ENCODE measurements around the gene PLP2.

PLP2 gene

GRCh38 chrX:49186125-49187027 lies 14.7 kb downstream of the PLP2 start, which contains the start of gene PRICKLE3:
Gene PRICKLE3, minus strand, starts transcription at chrX:49186373. Its CDS starts 76 bp downstream, at chrX:49186297.
- DNase-seq (ENCODE audit: low read depth), result peak; percentile 68

GRCh38 chrX:49187028-49187394 lies 15.3 kb downstream of the PLP2 start:
- DNase-seq (ENCODE audit: low read depth), result no peak

- DNase-seq (ENCODE audit: low read depth), result no peak
These were observed 15.8 kb downstream of the PLP2 start for GRCh38 chrX:49187526-49187925.

- DNase-seq (ENCODE audit: low read depth), result no peak
These were observed 16.9 kb downstream of the PLP2 start for GRCh38 chrX:49188468-49189076.

GRCh38 chrX:49189606-49190005 lies 17.9 kb downstream of the PLP2 start:
- DNase-seq (ENCODE audit: low read depth), result no peak

- DNase-seq (ENCODE audit: low read depth), result peak; percentile 99
These were observed 19.3 kb downstream of the PLP2 start for GRCh38 chrX:49190821-49191573.

GRCh38 chrX:49191574-49192011 lies 19.9 kb downstream of the PLP2 start:
- no peak for DNase-seq (ENCODE audit: low read depth)

GRCh38 chrX:49192722-49193328 lies 21.1 kb downstream of the PLP2 start:
- no peak for DNase-seq (ENCODE audit: low read depth)

- no peak for DNase-seq (ENCODE audit: low read depth)
These were observed 21.9 kb downstream of the PLP2 start for GRCh38 chrX:49193542-49193964.

- no peak for DNase-seq (ENCODE audit: low read depth)
These were observed 25.9 kb downstream of the PLP2 start for GRCh38 chrX:49197543-49198087.

GRCh38 chrX:49198540-49199314 lies 27.0 kb downstream of the PLP2 start:
- no peak for DNase-seq (ENCODE audit: low read depth)

- DNase-seq (ENCODE audit: low read depth), result no peak
These were observed 27.6 kb downstream of the PLP2 start for GRCh38 chrX:49199315-49199595.

- peak; percentile 78 for DNase-seq (ENCODE audit: low read depth)
These were observed 28.4 kb downstream of the PLP2 start, which contains the start of gene SYP for GRCh38 chrX:49199906-49200771. Gene SYP, minus strand, starts transcription at chrX:49200193. Its CDS starts 7 bp downstream, at chrX:49200186.

- DNase-seq (ENCODE audit: low read depth), result no peak
These were observed 30.3 kb downstream of the PLP2 start for GRCh38 chrX:49202022-49202421.

- DNase-seq (ENCODE audit: low read depth), result no peak
These were observed 31.8 kb downstream of the PLP2 start for GRCh38 chrX:49203536-49203935.

- no peak for DNase-seq (ENCODE audit: low read depth)
These were observed 32.3 kb downstream of the PLP2 start for GRCh38 chrX:49204017-49204416.

GRCh38 chrX:49204709-49205108 lies 33.0 kb downstream of the PLP2 start:
- DNase-seq (ENCODE audit: low read depth), result no peak

GRCh38 chrX:49205443-49205842 lies 33.7 kb downstream of the PLP2 start:
- DNase-seq (ENCODE audit: low read depth), result no peak

- DNase-seq (ENCODE audit: low read depth), result no peak
These were observed 34.8 kb downstream of the PLP2 start for GRCh38 chrX:49206543-49206942.

GRCh38 chrX:49208399-49208798 lies 36.7 kb downstream of the PLP2 start:
- DNase-seq (ENCODE audit: low read depth), result no peak
